Measurements from ENCODE around the gene MMP15.

- TF ChIP-seq CTCF (IDR thresholded peaks at IDR 0.05) (no peak), POLR2A (IDR thresholded peaks at IDR 0.05) (no peak), POLR2AphosphoS5 (IDR thresholded peaks at IDR 0.05) (no peak), EP300 (IDR thresholded peaks at IDR 0.05; ENCODE audit: low read depth) (no peak)
Measured at GRCh38 chr16:57992084-57992483, 33.5 kb upstream of the MMP15 start.

All from transverse colon (tissue), 4 donors.